HL-60 (cell line): ENCODE data around the gene EAPP.

Source experiments
- DNase-seq, 2 experiments: peaks; one replicate each; pipeline ENCODE4 v3.0.0-alpha.2; 2010 to 2020; ENCODE audit warnings: low read depth in 1 of 2, low spot score in 1 of 2
- H3K27ac ChIP-seq: fragments of 250-450 bp; sonication (Bioruptor Pico); replicated peaks from 2 replicates; pipeline ENCODE4 v1.5.1; 2020; ENCODE audit warnings: mild to moderate bottlenecking, moderate library complexity
- H3K27me3 ChIP-seq: fragments of 250-450 bp; sonication (Bioruptor Pico); 2 replicates; pipeline ENCODE4 v1.5.1; 2021; ENCODE audit warnings: mild to moderate bottlenecking, moderate library complexity; ENCODE audit not compliant: insufficient read depth, poor library complexity, severe bottlenecking
- H3K4me3 ChIP-seq: replicated peaks from 2 replicates; pipeline ENCODE4 v1.5.1; 2011; ENCODE audit warnings: mild to moderate bottlenecking, control low read depth, low read length; ENCODE audit not compliant: insufficient read depth
- GABPA ChIP-seq: IDR thresholded peaks from 2 replicates; pipeline ENCODE4 v1.6.1; 2012; ENCODE audit warnings: low read depth
- POLR2AphosphoS5 ChIP-seq: IDR thresholded peaks from 2 replicates; pipeline ENCODE4 v1.6.1; 2012; ENCODE audit warnings: low read depth
- SPI1 ChIP-seq: IDR thresholded peaks from 2 replicates; pipeline ENCODE4 v1.6.1; 2012; ENCODE audit warnings: low read depth, mild to moderate bottlenecking, borderline replicate concordance
- TF ChIP-seq, protein P1 (sequence below): IDR thresholded peaks from 2 replicates; pipeline ENCODE4 v1.6.1; 2012; ENCODE audit warnings: low read depth; ENCODE audit not compliant: insufficient replicate concordance
- TF ChIP-seq, protein P2 (sequence below): IDR thresholded peaks from one replicate; pipeline ENCODE4 v1.5.1; 2011; ENCODE audit warnings: low read length, control low read depth, inconsistent platforms; ENCODE audit not compliant: insufficient read depth

Gene EAPP

DNA sequence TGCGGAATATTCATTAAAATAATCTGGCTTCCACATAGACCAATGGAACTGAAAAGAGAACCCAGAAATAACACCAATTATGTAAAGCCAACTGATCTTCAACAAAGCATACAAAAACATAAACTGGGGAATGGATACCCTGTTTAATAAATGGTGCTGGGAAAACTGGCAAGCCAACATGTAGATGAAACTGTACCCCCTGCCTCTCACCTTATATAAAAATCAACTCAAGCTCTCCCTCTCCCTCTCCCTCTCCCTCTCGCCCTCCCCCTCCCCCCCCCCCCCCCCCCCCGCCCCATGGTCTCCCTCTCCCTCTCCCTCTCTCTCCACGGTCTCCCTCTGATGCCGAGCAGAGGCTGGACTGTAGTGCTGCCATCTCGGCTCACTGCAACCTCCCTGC lies 64.3 kb downstream of the EAPP start:
- H3K4me3 ChIP-seq = no peak overlapping the region
- TF ChIP-seq, protein P1, sequence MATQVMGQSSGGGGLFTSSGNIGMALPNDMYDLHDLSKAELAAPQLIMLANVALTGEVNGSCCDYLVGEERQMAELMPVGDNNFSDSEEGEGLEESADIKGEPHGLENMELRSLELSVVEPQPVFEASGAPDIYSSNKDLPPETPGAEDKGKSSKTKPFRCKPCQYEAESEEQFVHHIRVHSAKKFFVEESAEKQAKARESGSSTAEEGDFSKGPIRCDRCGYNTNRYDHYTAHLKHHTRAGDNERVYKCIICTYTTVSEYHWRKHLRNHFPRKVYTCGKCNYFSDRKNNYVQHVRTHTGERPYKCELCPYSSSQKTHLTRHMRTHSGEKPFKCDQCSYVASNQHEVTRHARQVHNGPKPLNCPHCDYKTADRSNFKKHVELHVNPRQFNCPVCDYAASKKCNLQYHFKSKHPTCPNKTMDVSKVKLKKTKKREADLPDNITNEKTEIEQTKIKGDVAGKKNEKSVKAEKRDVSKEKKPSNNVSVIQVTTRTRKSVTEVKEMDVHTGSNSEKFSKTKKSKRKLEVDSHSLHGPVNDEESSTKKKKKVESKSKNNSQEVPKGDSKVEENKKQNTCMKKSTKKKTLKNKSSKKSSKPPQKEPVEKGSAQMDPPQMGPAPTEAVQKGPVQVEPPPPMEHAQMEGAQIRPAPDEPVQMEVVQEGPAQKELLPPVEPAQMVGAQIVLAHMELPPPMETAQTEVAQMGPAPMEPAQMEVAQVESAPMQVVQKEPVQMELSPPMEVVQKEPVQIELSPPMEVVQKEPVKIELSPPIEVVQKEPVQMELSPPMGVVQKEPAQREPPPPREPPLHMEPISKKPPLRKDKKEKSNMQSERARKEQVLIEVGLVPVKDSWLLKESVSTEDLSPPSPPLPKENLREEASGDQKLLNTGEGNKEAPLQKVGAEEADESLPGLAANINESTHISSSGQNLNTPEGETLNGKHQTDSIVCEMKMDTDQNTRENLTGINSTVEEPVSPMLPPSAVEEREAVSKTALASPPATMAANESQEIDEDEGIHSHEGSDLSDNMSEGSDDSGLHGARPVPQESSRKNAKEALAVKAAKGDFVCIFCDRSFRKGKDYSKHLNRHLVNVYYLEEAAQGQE = no peak
- TF ChIP-seq, protein P2, sequence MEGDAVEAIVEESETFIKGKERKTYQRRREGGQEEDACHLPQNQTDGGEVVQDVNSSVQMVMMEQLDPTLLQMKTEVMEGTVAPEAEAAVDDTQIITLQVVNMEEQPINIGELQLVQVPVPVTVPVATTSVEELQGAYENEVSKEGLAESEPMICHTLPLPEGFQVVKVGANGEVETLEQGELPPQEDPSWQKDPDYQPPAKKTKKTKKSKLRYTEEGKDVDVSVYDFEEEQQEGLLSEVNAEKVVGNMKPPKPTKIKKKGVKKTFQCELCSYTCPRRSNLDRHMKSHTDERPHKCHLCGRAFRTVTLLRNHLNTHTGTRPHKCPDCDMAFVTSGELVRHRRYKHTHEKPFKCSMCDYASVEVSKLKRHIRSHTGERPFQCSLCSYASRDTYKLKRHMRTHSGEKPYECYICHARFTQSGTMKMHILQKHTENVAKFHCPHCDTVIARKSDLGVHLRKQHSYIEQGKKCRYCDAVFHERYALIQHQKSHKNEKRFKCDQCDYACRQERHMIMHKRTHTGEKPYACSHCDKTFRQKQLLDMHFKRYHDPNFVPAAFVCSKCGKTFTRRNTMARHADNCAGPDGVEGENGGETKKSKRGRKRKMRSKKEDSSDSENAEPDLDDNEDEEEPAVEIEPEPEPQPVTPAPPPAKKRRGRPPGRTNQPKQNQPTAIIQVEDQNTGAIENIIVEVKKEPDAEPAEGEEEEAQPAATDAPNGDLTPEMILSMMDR = no peak
- TF ChIP-seq GABPA (no peak), SPI1 (no peak), POLR2AphosphoS5 (no peak)
- DNase-seq = no peak
- no peak overlapping the region for H3K27ac ChIP-seq
- H3K27me3 ChIP-seq = no peaks in the 10 kb centered on the region

DNA sequence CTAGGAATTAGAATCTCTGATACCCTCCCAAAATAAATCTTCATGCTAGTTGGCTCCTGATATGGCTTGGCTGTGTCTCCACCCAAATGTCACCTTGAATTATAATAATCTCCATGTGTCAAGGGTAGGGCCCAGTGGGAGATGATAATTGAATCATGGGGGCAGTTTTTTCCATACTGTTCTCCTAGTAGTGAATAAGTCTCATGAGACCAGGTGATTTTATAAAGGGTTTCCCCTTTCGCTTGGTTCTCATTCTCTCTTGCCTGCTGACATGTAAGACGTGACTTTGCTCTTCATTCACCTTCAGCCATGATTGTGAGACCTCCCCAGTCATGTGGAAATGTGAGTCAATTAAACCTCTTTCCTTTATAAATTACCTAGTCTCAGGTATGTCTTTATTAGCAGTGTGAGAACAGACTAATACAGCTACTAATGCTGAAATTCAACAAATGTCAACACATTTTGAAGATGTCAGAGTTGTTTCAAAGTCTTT lies 65.3 kb downstream of the EAPP start:
- no peak overlapping the region for H3K27ac ChIP-seq
- no peak for DNase-seq
- H3K27me3 ChIP-seq = no peaks in the 10 kb centered on the region
- TF ChIP-seq, protein P2 = no peak
- TF ChIP-seq, protein P1 = no peak
- TF ChIP-seq GABPA (no peak), POLR2AphosphoS5 (no peak), SPI1 (no peak)
- H3K4me3 ChIP-seq = no peak overlapping the region

DNA sequence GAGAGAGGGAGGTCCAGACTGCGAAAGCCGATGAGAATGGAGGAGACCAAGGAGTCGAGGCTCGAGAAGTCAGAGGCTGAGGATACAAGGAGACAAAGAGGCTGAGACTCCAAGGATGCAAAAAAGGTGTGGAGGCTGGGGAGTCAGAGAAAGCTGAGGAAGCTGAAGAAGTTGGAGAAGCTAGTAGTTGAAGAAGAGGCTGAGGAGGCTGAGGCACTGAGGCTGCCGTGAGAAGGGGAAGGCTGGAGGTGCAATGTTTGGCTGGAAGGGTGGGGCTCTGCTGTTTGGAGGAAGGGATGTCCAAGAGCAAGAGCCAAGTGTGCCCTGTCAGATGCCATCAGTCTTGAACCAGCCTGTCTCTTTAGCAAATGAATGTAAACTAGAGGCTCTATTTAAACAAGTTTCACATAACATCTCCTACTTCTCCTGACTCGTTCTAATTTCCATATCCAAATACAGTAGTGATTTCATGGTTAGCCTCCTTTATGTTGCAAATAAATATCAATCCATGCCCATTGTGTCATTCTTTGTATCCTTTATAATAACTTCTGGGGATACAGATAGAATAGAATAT lies 66.7 kb downstream of the EAPP start:
- H3K27me3 ChIP-seq = no peaks in the 10 kb centered on the region
- TF ChIP-seq, protein P1 = no peak
- TF ChIP-seq, protein P2 = no peak
- no peak for TF ChIP-seq POLR2AphosphoS5
- TF ChIP-seq SPI1 = no peak
- TF ChIP-seq GABPA = no peak
- H3K27ac ChIP-seq = no peak overlapping the region
- H3K4me3 ChIP-seq = no peak overlapping the region
- DNase-seq = no peak
